ENCODE data around the gene GJB5. TPM values are rescaled to one million over a fixed set of nuclear protein-coding genes. Genes with fewer than 3 reads are reported as not detected.

The GJB5 gene
- total RNA-seq, 2 donors from 2014 or later: 0.42 TPM; not detected in 1

DNA sequence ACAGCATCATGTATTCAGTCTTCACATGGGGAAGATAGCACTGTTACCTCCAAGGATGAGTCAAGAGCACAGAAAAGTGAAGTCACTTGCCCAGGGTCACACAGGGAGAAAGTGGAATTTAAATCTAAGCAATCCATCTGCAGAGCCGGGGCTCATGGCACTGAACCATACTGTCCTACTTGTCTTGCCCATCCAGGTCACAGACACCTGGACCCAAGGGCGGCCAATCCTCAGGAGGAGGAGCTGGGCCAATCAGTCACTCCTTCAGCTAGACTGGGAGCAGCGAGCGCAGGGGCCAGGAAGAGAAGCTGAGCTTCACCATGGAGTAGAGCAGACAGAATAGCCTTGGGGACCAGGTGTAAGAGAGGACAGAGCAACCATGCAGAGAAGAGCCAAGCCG, 9.2 kb upstream of the GJB5 start:
- no peaks in the 10 kb centered on the region for H3K4me1 ChIP-seq
- no peaks in the 10 kb centered on the region for H3K36me3 ChIP-seq
- DNase-seq: no peak
- no peak overlapping the region for H3K4me3 ChIP-seq
- no peaks in the 10 kb centered on the region for H3K9me3 ChIP-seq
- intact Hi-C loops (cut with DNase I): loop anchor here (5.0 kb wide), 1 partner anchor 143 kb away; no protein-coding TSS in a partner anchor
- H3K27me3 ChIP-seq: no peaks in the 10 kb centered on the region
- H3K27ac ChIP-seq: no peak overlapping the region
- TF ChIP-seq, protein P1, sequence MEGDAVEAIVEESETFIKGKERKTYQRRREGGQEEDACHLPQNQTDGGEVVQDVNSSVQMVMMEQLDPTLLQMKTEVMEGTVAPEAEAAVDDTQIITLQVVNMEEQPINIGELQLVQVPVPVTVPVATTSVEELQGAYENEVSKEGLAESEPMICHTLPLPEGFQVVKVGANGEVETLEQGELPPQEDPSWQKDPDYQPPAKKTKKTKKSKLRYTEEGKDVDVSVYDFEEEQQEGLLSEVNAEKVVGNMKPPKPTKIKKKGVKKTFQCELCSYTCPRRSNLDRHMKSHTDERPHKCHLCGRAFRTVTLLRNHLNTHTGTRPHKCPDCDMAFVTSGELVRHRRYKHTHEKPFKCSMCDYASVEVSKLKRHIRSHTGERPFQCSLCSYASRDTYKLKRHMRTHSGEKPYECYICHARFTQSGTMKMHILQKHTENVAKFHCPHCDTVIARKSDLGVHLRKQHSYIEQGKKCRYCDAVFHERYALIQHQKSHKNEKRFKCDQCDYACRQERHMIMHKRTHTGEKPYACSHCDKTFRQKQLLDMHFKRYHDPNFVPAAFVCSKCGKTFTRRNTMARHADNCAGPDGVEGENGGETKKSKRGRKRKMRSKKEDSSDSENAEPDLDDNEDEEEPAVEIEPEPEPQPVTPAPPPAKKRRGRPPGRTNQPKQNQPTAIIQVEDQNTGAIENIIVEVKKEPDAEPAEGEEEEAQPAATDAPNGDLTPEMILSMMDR (IDR thresholded peaks at IDR 0.05): no peak
- H3K9ac ChIP-seq (ENCODE audit: low read depth in 2 of 2, low read length in 2 of 2): no peak overlapping the region

DNA sequence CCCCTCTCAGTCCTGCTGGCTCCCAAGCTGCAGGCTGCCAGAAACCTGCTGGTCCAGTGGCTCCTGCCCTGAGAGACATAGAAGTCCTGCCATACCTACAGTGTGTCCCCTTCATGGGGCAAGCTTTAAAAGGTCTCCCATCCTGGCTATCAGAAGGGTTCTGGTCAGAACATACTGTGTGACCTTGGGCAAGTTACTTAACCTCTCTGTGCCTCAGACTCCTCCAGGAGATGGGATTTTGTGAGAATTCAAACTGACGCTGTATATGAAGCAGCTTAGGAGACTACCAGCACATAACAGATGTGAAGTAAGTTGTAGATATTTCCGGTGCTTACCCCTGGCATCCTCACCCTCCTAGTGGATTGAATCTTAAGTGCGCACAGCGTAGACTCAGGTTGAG, 8.7 kb upstream of the GJB5 start:
- H3K27me3 ChIP-seq: no peaks in the 10 kb centered on the region
- H3K27ac ChIP-seq: no peak overlapping the region
- H3K4me1 ChIP-seq: no peaks in the 10 kb centered on the region
- DNase-seq: no peak
- H3K36me3 ChIP-seq: no peaks in the 10 kb centered on the region
- H3K9ac ChIP-seq (ENCODE audit: low read depth in 2 of 2, low read length in 2 of 2): no peak overlapping the region
- TF ChIP-seq, protein P1 (IDR thresholded peaks at IDR 0.05): no peak
- no peak overlapping the region for H3K4me3 ChIP-seq
- intact Hi-C loops (cut with DNase I): loop anchor here (5.0 kb wide), 1 partner anchor 144 kb away; no protein-coding TSS in a partner anchor
- H3K9me3 ChIP-seq: no peaks in the 10 kb centered on the region

DNA sequence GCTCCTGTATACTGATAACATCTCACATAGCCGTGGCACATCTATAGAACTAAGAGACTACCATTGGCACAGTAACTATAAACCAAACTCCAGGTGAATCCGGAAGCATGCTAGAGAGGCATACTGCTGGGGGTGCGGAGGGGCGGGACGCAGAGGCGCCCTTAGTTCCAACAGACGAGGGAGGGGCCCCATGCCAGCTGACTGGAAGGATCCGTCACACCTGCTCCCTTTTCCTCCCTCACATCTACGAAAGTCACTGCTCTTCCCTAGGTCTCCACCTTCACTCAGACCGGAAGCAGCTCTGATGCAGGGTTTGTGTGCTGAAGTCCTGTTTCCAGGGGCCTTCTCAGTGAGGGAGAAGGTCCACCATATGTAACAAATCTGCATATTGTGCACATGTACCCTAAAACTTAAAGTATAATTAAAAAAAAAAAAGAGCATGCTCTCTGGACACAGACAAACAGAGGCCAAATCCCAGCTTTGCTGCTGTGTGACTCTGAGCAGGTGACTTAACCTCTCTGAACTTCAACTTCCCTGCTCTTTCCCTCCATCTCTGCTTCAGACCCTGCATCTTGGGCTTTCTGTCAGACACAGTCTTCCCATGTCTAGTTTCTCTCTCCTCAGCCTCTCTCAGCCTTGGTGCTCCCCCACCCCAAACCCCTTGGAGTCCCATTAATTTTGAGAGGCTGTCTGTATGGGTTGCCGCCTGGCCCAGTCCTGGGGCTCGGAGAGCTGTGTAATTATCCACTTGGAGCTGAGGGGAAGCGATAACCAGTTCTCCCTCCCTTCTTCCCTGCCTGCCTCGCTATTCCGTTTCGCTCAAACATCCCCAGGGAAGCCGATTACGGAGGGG, 7.8 kb upstream of the GJB5 start:
- Histone ChIP-seq H3K4me3 (no peak overlapping the region), H3K27ac (no peak overlapping the region), H3K9me3 (no peaks in the 10 kb centered on the region), H3K9ac (ENCODE audit: low read depth in 2 of 2, low read length in 2 of 2) (no peak overlapping the region), H3K4me1 (no peaks in the 10 kb centered on the region), H3K27me3 (no peaks in the 10 kb centered on the region), H3K36me3 (no peaks in the 10 kb centered on the region)
- TF ChIP-seq, protein P1 (IDR thresholded peaks at IDR 0.05): no peak
- intact Hi-C loops (cut with DNase I): loop anchor here (5.0 kb wide), 1 partner anchor 145 kb away; no protein-coding TSS in a partner anchor
- no peak for DNase-seq

DNA sequence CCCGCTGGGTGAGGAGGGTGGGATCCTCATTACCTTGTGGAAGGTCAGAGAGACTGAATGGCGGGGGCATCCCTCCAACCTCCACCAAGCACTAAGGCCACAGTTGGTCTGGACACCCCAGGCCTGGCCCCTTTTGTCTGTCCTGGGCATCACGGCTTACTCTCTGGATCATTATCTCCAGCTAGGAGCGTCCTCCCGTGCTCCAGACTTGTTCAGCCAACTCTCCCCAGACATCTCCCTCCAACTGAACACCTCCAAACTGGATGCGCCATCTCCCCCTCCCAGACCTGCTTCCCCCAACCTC, 7.3 kb upstream of the GJB5 start:
- intact Hi-C loops (cut with DNase I): loop anchor here (5.0 kb wide), 1 partner anchor 145 kb away; no protein-coding TSS in a partner anchor
- Histone ChIP-seq H3K9ac (ENCODE audit: low read depth in 2 of 2, low read length in 2 of 2) (no peak overlapping the region), H3K27ac (no peak overlapping the region), H3K4me3 (no peak overlapping the region), H3K4me1 (no peaks in the 10 kb centered on the region), H3K9me3 (no peaks in the 10 kb centered on the region), H3K27me3 (no peaks in the 10 kb centered on the region), H3K36me3 (no peaks in the 10 kb centered on the region)
- DNase-seq: no peak
- TF ChIP-seq, protein P1 (IDR thresholded peaks at IDR 0.05): no peak

DNA sequence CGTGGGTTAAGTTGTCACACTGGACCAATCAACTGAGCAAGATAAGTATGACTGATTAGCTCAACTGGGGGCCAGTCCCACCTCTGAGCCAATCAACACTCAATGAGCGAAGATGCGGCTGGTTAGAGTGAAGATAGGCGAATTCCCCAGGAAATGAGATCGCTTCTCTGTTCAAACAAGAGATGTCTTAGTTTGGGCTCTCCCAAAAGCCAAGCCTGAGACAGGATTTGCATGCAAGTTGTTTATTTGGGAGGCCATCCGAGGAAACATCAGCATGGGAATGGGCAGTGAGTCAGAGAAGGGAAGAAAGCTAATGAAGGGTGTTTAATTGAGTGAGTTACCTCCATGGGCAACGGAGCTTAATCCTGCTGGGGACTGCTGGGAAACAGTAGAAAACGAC, 4.9 kb upstream of the GJB5 start:
- TF ChIP-seq, protein P1 (IDR thresholded peaks at IDR 0.05): no peak
- Histone ChIP-seq H3K9ac (ENCODE audit: low read depth in 2 of 2, low read length in 2 of 2) (no peak overlapping the region), H3K36me3 (no peaks in the 10 kb centered on the region), H3K27ac (no peak overlapping the region), H3K27me3 (no peaks in the 10 kb centered on the region), H3K9me3 (no peaks in the 10 kb centered on the region), H3K4me3 (no peak overlapping the region), H3K4me1 (no peaks in the 10 kb centered on the region)
- intact Hi-C loops (cut with DNase I): loop anchor here (5.0 kb wide), 1 partner anchor 148 kb away; no protein-coding TSS in a partner anchor
- DNase-seq: no peak
